Epidermal melanocyte (primary cell): Measurements from ENCODE around the gene FGFR2.

Experiments
- DNase-seq: peaks from one replicate; pipeline ENCODE4 v3.0.0; 2011; ENCODE audit warnings: low spot score; ENCODE audit not compliant: insufficient read length

The FGFR2 gene

GRCh38 chr10:121459279-121459621 lies 139.0 kb downstream of the FGFR2 start:
- no peak for DNase-seq

GRCh38 chr10:121457729-121458128 lies 140.5 kb downstream of the FGFR2 start:
- DNase-seq: no peak

- DNase-seq: no peak
Observed at GRCh38 chr10:121455377-121455776, 142.9 kb downstream of the FGFR2 start.

GRCh38 chr10:121454781-121455180 lies 143.5 kb downstream of the FGFR2 start:
- no peak for DNase-seq

GRCh38 chr10:121453160-121453559 lies 145.1 kb downstream of the FGFR2 start:
- no peak for DNase-seq

- DNase-seq: no peak
Observed at GRCh38 chr10:121452581-121452980, 145.7 kb downstream of the FGFR2 start.

GRCh38 chr10:121450247-121450646 lies 148.0 kb downstream of the FGFR2 start:
- DNase-seq: no peak

- no peak for DNase-seq
Observed at GRCh38 chr10:121449482-121449924, 148.7 kb downstream of the FGFR2 start.

GRCh38 chr10:121448766-121449421 lies 149.3 kb downstream of the FGFR2 start:
- no peak for DNase-seq

- DNase-seq: no peak
Observed at GRCh38 chr10:121444520-121445165, 153.6 kb downstream of the FGFR2 start.

- DNase-seq: no peak
Observed at GRCh38 chr10:121442086-121442935, 155.9 kb downstream of the FGFR2 start.

GRCh38 chr10:121440461-121440860 lies 157.8 kb downstream of the FGFR2 start:
- DNase-seq: no peak

- no peak for DNase-seq
Observed at GRCh38 chr10:121438333-121438732, 159.9 kb downstream of the FGFR2 start.

GRCh38 chr10:121437596-121437995 lies 160.6 kb downstream of the FGFR2 start:
- DNase-seq: no peak

GRCh38 chr10:121436630-121437341 lies 161.5 kb downstream of the FGFR2 start:
- DNase-seq: no peak

GRCh38 chr10:121436281-121436629 lies 162.0 kb downstream of the FGFR2 start:
- no peak for DNase-seq

- DNase-seq: no peak
Observed at GRCh38 chr10:121435099-121435875, 163.0 kb downstream of the FGFR2 start.

- no peak for DNase-seq
Observed at GRCh38 chr10:121433965-121434364, 164.3 kb downstream of the FGFR2 start.

- DNase-seq: no peak
Observed at GRCh38 chr10:121428867-121429266, 169.4 kb downstream of the FGFR2 start.
